HepG2 (cell line): Measurements from ENCODE around the gene GIPC3. TPM values are rescaled to one million over a fixed set of nuclear protein-coding genes. Genes with fewer than 3 reads are reported as not detected.

Experiments
- ATAC-seq: fragments of 200-7000 bp; cut with Tn5 transposase; 3 replicates; pipeline ENCODE4 v1.9.1; 2020; ENCODE audit warnings: mild to moderate bottlenecking, moderate library complexity
- BruUV-seq: library from RNA; stranded (reverse); fragments of 400-500 nt; replicated peaks from 2 replicates; lab custom pipeline; 2021; lab: Mats Ljungman, UMichigan
- CTCF ChIA-PET: fragments of 300-600 bp; formaldehyde crosslinking; extraction: SDS; loops from one replicate; lab custom pipeline; 2021; ENCODE audit warnings: low total read pairs, inconsistent platforms, low intra/inter-chr PET ratio; lab: Yijun Ruan, JAX
- POLR2A ChIA-PET: fragments of 350-600 bp; sonication (Branson Sonifier 250); formaldehyde crosslinking; loops from one replicate; lab custom pipeline; 2020; ENCODE audit warnings: antibody characterized with exemption, inconsistent platforms; lab: Yijun Ruan, JAX
- DNase-seq: peaks from one replicate; pipeline ENCODE4 v3.0.0-alpha.2; 2015; ENCODE audit warnings: low spot score
- FAIRE-seq: peaks from 3 replicates; lab custom pipeline; 2011; peaks lifted over from hg19 to GRCh38; lab: Jason Lieb, UNC
- H2AFZ ChIP-seq: one replicate; pipeline ENCODE4 v1.6.1; 2011; ENCODE audit warnings: low read length, inconsistent platforms
- H3K27ac ChIP-seq: fragments of 300-600 bp; 3 replicates; pipeline ENCODE4 v1.8.0; 2011; ENCODE audit warnings: mixed run types, mild to moderate bottlenecking, mixed read lengths, low read length, inconsistent platforms; ENCODE audit not compliant: insufficient read depth; ENCODE audit errors: extremely low read length
- H3K27me3 ChIP-seq, 2 experiments: fragments of 200-600 bp in 1 of 2; 2 replicates in 1 of 2; 3 replicates in 1 of 2; pipeline versions ENCODE4 v1.6.0 to v1.8.0; 2011; ENCODE audit warnings: low read length in 2 of 2, mild to moderate bottlenecking in 2 of 2, moderate library complexity in 2 of 2, inconsistent platforms in 1 of 2; ENCODE audit not compliant: insufficient read depth in 2 of 2, control insufficient read depth in 1 of 2
- H3K36me3 ChIP-seq, 2 experiments: fragments of 200-600 bp in 1 of 2; replicated peaks in 1 of 2; 2 replicates in 1 of 2; 3 replicates in 1 of 2; pipeline versions ENCODE4 v1.5.1 to v1.8.0; 2011; ENCODE audit warnings: low read length in 2 of 2, inconsistent platforms in 1 of 2; ENCODE audit not compliant: insufficient read depth in 2 of 2, control insufficient read depth in 1 of 2
- H3K4me1 ChIP-seq: 2 replicates; pipeline ENCODE4 v1.5.1; 2012; ENCODE audit warnings: low read length, inconsistent platforms; ENCODE audit not compliant: insufficient read depth
- H3K4me2 ChIP-seq: 2 replicates; pipeline ENCODE4 v1.6.0; 2011; ENCODE audit warnings: low read depth, low read length, inconsistent platforms
- H3K4me3 ChIP-seq, 3 experiments: fragments of 200-600 bp in 1 of 3; sonication (generic), shearing (Covaris generic) in 1 of 3; replicated peaks in 1 of 3; 2 replicates each; pipeline ENCODE4 v1.5.1; 2011 to 2016; ENCODE audit warnings: low read length in 3 of 3, inconsistent platforms in 2 of 3, low read depth in 2 of 3, mild to moderate bottlenecking in 2 of 3, control low read depth in 1 of 3, mixed read lengths in 1 of 3; ENCODE audit not compliant: insufficient read depth in 1 of 3
- H3K79me2 ChIP-seq: one replicate; pipeline ENCODE4 v1.6.1; 2011; ENCODE audit warnings: low read length, inconsistent platforms; ENCODE audit not compliant: insufficient read depth
- H3K9ac ChIP-seq: 2 replicates; pipeline ENCODE4 v1.6.0; 2011; ENCODE audit warnings: mild to moderate bottlenecking, low read depth, low read length, inconsistent platforms; ENCODE audit not compliant: insufficient read depth
- H3K9me3 ChIP-seq: 2 replicates; pipeline ENCODE4 v1.5.1; 2012; ENCODE audit warnings: mild to moderate bottlenecking, low read length
- H4K20me1 ChIP-seq: 2 replicates; pipeline ENCODE4 v1.6.0; 2011; ENCODE audit warnings: inconsistent platforms, mild to moderate bottlenecking, low read length, moderate library complexity; ENCODE audit not compliant: insufficient read depth
- ARID4A ChIP-seq: sonication (generic); formaldehyde crosslinking; IDR thresholded peaks from 2 replicates; pipeline ENCODE4 v1.5.0; 2020; ENCODE audit warnings: mild to moderate bottlenecking, missing genetic modification reagents, borderline replicate concordance
- CREB1 ChIP-seq, 2 experiments: fragments of 450-650 bp in 1 of 2; IDR thresholded peaks; 2 replicates each; pipeline ENCODE4 v1.6.1; 2016 to 2017; ENCODE audit warnings: control low read depth in 1 of 2, mild to moderate bottlenecking in 1 of 2, missing compliant biosample characterization in 1 of 2, missing genetic modification characterization in 1 of 2
- STAT5B ChIP-seq: sonication (generic); formaldehyde crosslinking; IDR thresholded peaks from 2 replicates; pipeline ENCODE4 v1.4.0; 2020; ENCODE audit warnings: missing genetic modification reagents
- THAP11 ChIP-seq: IDR thresholded peaks from 2 replicates; pipeline ENCODE4 v1.6.1; 2016; ENCODE audit warnings: missing biosample characterization, missing genetic modification reagents
- WGBS: methylation state at CpG from one replicate; pipeline ENCODE4 v1.1.6; 2017; ENCODE audit warnings: low lambda C conversion rate; 5-methylcytosine and 5-hydroxymethylcytosine counted together
- in situ Hi-C: cut with HindIII; loops from 2 replicates; pipeline ENCODE4 v1.10.0; 2017; ENCODE audit warnings: low pct_unique_long_range_greater_than_20kb; ENCODE audit not compliant: extremely low pct_ligation_motif_present
- intact Hi-C: fragments of 100-400 bp; cut with micrococcal nuclease; formaldehyde crosslinking; loops from one replicate; pipeline ENCODE4 v1.10.0; 2022; ENCODE audit not compliant: unreplicated experiment
- polyA plus RNA-seq, 8 experiments: library from polyadenylated mRNA; depleted of rRNA in 3 of 8; stranded (reverse) in 7 of 8; unstranded in 1 of 8; fragments of >200 nt; fragmentation: Illumina TruSeq in 4 of 8; extraction: Trizol in 4 of 8; gene quantifications; 2 replicates each; pipeline versions ENCODE4 v1.2.1 to v1.2.3, GENCODE V29; 2011 to 2016; ENCODE audit warnings: low read depth in 4 of 8, missing spikeins in 1 of 8, mixed read lengths in 1 of 8; ENCODE audit not compliant: insufficient read depth in 1 of 8
- total RNA-seq, 5 experiments: library from RNA; depleted of rRNA; stranded (reverse); fragments of >200 nt; fragmentation: Illumina TruSeq; extraction: Trizol; gene quantifications; 2 replicates each; pipeline ENCODE4 v1.2.3, GENCODE V29; 2016; ENCODE audit warnings: low read depth in 1 of 5

The GIPC3 gene
- total and polyA plus RNA-seq, 2 of the 13 experiments (the other 11 are each of a cell fraction or from before 2014, with no cell fraction given): 0.05 TPM; not detected in 1

GRCh38 chr19:3625996-3626472 lies 40.8 kb downstream of the GIPC3 start:
- TSS peak; percentile 59 for BruUV-seq
- TF ChIP-seq STAT5B (CRISPR knock-in tag) (no peak), CREB1 (IDR thresholded peaks at IDR 0.05) (0 out of 2 replicates have a peak, but pooled peaks have one; percentile 13), CREB1 (CRISPR knock-in tag; IDR thresholded peaks at IDR 0.05) (no peak), THAP11 (CRISPR knock-in tag) (no peak), ARID4A (CRISPR knock-in tag) (no peak)
- POLR2A ChIA-PET: no interaction called here
- no peaks in the 10 kb centered on the region; a peak in 1 of 5 replicates for H3K27me3 ChIP-seq
- peak overlapping the region; percentile 90 for H3K4me2 ChIP-seq
- intact Hi-C loops: loop anchor here (5.0 kb wide), 1 partner anchor 716 kb away; the partner anchor contains the start of gene MPND
- DNase-seq (no peak), FAIRE-seq (no peak), ATAC-seq (peak; percentile 27)
- H3K4me3 ChIP-seq: peak overlapping the region; percentile 86 to 91 (median 89)
- under 1% methylated on average over 21 of the region's 21 CpGs for WGBS
- no peaks in the 10 kb centered on the region for H3K9me3 ChIP-seq
- CTCF ChIA-PET: no interaction called here
- H3K79me2 ChIP-seq: peaks cover 20% of the 10 kb centered on the region
- peaks cover 18% of the 10 kb centered on the region for H3K4me1 ChIP-seq
- peaks cover 4 to 5% of the 10 kb centered on the region in 2 experiments; a peak in 2 of 5 replicates for H3K36me3 ChIP-seq
- peak overlapping the region; percentile 90 for H3K9ac ChIP-seq
- H2AFZ ChIP-seq: no peak overlapping the region
- H3K27ac ChIP-seq: peak overlapping the region; percentile 97
- peaks cover 8% of the 10 kb centered on the region; the same call in 1 of the 2 replicates for H4K20me1 ChIP-seq
- in situ Hi-C loops: no loop called here
